Loucy (cell line): ENCODE results near the gene ZSCAN21.
"Not testable (repeated sequence)": the region's sequence is repeated elsewhere in the genome, so short reads cannot be mapped to it uniquely, and the experiment has no call there.

ENCODE experiments used
- H2AFZ ChIP-seq: fragments of 200-600 bp; sonication (generic); 2 replicates; pipeline ENCODE4 v1.6.0; 2016; ENCODE audit warnings: antibody characterized with exemption, mild to moderate bottlenecking, low read length, moderate library complexity
- H3F3A ChIP-seq: fragments of 200-600 bp; 2 replicates; pipeline ENCODE4 v1.6.0; 2016; ENCODE audit warnings: antibody characterized with exemption, low read depth, mild to moderate bottlenecking
- H3K27me3 ChIP-seq: fragments of 200-600 bp; sonication (generic); 2 replicates; pipeline ENCODE4 v1.6.1; 2014; ENCODE audit warnings: low read length, mild to moderate bottlenecking; ENCODE audit not compliant: insufficient read depth, poor library complexity, severe bottlenecking
- H3K36me3 ChIP-seq: fragments of 200-600 bp; sonication (generic); 2 replicates; pipeline ENCODE4 v1.6.1; 2016; ENCODE audit warnings: low read length; ENCODE audit not compliant: insufficient read depth
- H3K4me1 ChIP-seq: fragments of 200-600 bp; sonication (generic); 2 replicates; pipeline ENCODE4 v1.5.1; 2014; ENCODE audit warnings: low read length, mild to moderate bottlenecking; ENCODE audit not compliant: insufficient read depth, poor library complexity, severe bottlenecking
- H3K4me2 ChIP-seq: fragments of 200-600 bp; sonication (generic); 2 replicates; pipeline ENCODE4 v1.6.0; 2014; ENCODE audit warnings: antibody characterized with exemption, low read length, low read depth, mild to moderate bottlenecking; ENCODE audit not compliant: poor library complexity, severe bottlenecking
- H3K4me3 ChIP-seq: fragments of 200-600 bp; sonication (generic); 2 replicates; pipeline ENCODE4 v1.5.1; 2014; ENCODE audit warnings: low read length, mild to moderate bottlenecking, mixed read lengths; ENCODE audit not compliant: poor library complexity, severe bottlenecking
- H3K79me2 ChIP-seq: fragments of 200-600 bp; sonication (generic); 2 replicates; pipeline ENCODE4 v1.6.1; 2014; ENCODE audit warnings: low read length; ENCODE audit not compliant: insufficient read depth
- H3K9ac ChIP-seq: fragments of 200-600 bp; sonication (generic); 2 replicates; pipeline ENCODE4 v1.6.0; 2014; ENCODE audit warnings: mild to moderate bottlenecking, low read depth, low read length, moderate library complexity; ENCODE audit not compliant: poor library complexity, severe bottlenecking
- H3K9me2 ChIP-seq: fragments of 200-600 bp; sonication (generic); replicated peaks from 2 replicates; pipeline ENCODE4 v1.6.1; 2016; ENCODE audit warnings: low read depth, low read length, mixed read lengths
- H3K9me3 ChIP-seq: fragments of 200-600 bp; sonication (generic); 2 replicates; pipeline ENCODE4 v1.6.1; 2014; ENCODE audit warnings: mild to moderate bottlenecking, antibody characterized with exemption, low read length, low read depth; ENCODE audit not compliant: insufficient read depth
- H4K20me1 ChIP-seq: fragments of 200-600 bp; sonication (generic); 2 replicates; pipeline ENCODE4 v1.6.0; 2014; ENCODE audit warnings: antibody characterized with exemption, low read length, mild to moderate bottlenecking; ENCODE audit not compliant: insufficient read depth, poor library complexity, severe bottlenecking
- EZH2phosphoT487 ChIP-seq: fragments of 200-600 bp; IDR thresholded peaks from 2 replicates; pipeline ENCODE4 v1.6.1; 2018; ENCODE audit warnings: antibody characterized with exemption, mild to moderate bottlenecking, moderate library complexity, borderline replicate concordance
- TF ChIP-seq, protein P1 (sequence below): fragments of 200-600 bp; sonication (generic); conservative IDR thresholded peaks from 2 replicates; pipeline ENCODE4 v1.5.1; 2014; ENCODE audit warnings: mild to moderate bottlenecking, antibody characterized with exemption, low read length

ZSCAN21 gene

DNA sequence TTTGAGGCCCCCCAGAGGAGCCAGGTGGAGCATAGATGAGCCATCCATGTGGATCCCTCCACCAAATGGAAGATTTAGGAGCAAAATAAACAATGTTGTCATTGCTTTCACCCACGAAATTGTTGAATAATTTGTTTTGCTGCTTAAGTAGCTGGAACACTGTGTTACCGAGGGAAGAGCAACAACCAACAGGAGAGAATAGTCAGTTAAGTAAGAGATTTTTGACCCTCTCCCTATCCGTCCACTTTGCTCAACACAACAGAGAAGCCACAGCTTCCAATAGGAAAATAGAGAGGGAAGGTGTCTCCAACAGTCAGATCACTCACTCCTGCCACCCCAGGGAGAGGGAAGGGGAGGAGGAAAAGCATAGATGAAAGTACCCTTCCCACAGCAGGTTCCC lies 38.1 kb upstream of the ZSCAN21 start:
- no peak overlapping the region for H3K4me3 ChIP-seq
- peaks cover 6% of the 10 kb centered on the region for H4K20me1 ChIP-seq
- H2AFZ ChIP-seq, result no peak overlapping the region

DNA sequence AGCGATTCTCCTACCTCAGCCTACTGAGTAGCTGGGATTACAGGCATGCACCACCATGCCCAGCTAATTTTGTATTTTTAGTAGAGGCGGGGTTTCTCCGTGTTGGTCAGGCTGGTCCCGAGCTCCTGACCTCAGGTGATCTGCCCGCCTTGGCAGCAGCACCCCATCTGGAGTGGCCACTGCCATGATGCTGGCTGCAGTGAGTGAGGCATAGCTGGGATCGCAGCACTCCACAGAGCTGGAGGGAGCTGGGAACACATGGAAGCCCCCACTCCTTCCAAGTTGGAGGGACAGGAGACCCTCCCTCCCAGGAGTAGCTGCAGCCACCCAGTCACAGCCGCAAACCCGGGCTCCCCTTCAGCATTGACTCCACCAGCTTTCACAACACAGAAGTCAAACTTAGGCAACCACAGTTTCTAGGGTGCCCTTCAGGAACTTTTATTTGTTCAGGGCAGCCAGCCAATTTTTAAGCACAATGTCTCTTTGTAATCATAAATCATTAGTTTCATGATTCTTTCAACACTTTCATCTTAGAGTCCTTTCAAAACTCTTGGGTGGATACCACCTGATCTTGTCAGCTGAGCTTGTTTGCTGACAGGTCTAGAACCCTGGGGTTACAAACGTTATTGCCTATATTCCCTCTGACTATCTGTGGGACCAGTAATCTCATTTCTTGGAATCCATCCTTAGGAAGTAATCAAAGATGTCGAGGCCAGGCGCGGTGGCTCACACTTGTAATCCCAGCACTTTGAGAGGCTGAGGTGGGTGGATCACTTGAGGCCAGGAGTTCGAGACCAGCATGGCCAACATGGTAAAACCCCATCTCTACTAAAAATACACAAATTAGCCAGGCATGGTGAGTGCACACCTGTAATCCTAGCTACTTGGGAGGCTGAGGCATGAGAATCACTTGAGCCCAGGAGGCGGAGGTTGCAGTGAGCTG lies 36.9 kb upstream of the ZSCAN21 start:
- not testable (repeated sequence) for H3K9me3 ChIP-seq, H3K27me3 ChIP-seq, H3K36me3 ChIP-seq, H2AFZ ChIP-seq, H3K9ac ChIP-seq, H3F3A ChIP-seq, H3K4me2 ChIP-seq, H3K4me3 ChIP-seq, H3K9me2 ChIP-seq
- Histone ChIP-seq H3K79me2 (peaks cover 21% of the 10 kb centered on the region), H4K20me1 (peaks cover 17% of the 10 kb centered on the region), H3K4me1 (peaks cover 18% of the 10 kb centered on the region)

More for the DNA sequence above, 38.1 kb upstream of the ZSCAN21 start:
- no peaks in the 10 kb centered on the region for H3K9me3 ChIP-seq
- no peaks in the 10 kb centered on the region for H3K36me3 ChIP-seq
- no peak overlapping the region for H3K9ac ChIP-seq
- H3K79me2 ChIP-seq, result peaks cover 10% of the 10 kb centered on the region
- H3K4me2 ChIP-seq, result no peak overlapping the region
- peaks cover 9% of the 10 kb centered on the region for H3K4me1 ChIP-seq
- no peaks in the 10 kb centered on the region for H3F3A ChIP-seq
- no peaks in the 10 kb centered on the region for H3K27me3 ChIP-seq
- no peak for TF ChIP-seq EZH2phosphoT487
- TF ChIP-seq, protein P1, sequence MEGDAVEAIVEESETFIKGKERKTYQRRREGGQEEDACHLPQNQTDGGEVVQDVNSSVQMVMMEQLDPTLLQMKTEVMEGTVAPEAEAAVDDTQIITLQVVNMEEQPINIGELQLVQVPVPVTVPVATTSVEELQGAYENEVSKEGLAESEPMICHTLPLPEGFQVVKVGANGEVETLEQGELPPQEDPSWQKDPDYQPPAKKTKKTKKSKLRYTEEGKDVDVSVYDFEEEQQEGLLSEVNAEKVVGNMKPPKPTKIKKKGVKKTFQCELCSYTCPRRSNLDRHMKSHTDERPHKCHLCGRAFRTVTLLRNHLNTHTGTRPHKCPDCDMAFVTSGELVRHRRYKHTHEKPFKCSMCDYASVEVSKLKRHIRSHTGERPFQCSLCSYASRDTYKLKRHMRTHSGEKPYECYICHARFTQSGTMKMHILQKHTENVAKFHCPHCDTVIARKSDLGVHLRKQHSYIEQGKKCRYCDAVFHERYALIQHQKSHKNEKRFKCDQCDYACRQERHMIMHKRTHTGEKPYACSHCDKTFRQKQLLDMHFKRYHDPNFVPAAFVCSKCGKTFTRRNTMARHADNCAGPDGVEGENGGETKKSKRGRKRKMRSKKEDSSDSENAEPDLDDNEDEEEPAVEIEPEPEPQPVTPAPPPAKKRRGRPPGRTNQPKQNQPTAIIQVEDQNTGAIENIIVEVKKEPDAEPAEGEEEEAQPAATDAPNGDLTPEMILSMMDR, result no peak
- H3K9me2 ChIP-seq, result no peaks in the 10 kb centered on the region

DNA sequence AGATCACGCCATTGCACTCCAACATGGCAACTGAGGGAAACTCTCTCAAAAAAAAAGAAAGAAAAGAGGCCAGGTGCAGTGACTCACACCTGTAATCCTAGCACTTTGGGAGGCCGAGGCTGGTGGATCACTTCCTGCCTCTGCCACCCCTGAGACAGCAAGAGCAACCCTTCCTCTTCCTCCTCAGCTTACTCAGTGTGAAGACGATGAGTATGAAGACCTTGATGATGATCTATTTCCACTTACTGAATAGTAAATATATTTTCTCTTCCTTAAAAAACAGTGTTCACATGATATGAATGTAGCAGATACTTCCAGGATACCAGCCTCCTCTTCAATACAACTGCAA lies 36.3 kb upstream of the ZSCAN21 start:
- Histone ChIP-seq H3F3A (no peaks in the 10 kb centered on the region), H3K36me3 (no peaks in the 10 kb centered on the region), H3K9me2 (no peaks in the 10 kb centered on the region), H3K4me2 (no peak overlapping the region), H3K27me3 (no peaks in the 10 kb centered on the region), H2AFZ (no peak overlapping the region), H4K20me1 (peaks cover 22% of the 10 kb centered on the region), H3K4me3 (no peak overlapping the region), H3K79me2 (peaks cover 28% of the 10 kb centered on the region), H3K4me1 (peaks cover 23% of the 10 kb centered on the region), H3K9me3 (no peaks in the 10 kb centered on the region), H3K9ac (no peak overlapping the region)
- TF ChIP-seq EZH2phosphoT487, result no peak
- TF ChIP-seq, protein P1, result no peak
